DND-41 (cell line): ENCODE measurements around the gene DCTPP1.

ENCODE experiments used
- CTCF ChIP-seq: IDR thresholded peaks from 2 replicates; pipeline ENCODE4 v1.5.1; 2012; ENCODE audit warnings: borderline replicate concordance, low read length, moderate library complexity, mild to moderate bottlenecking; ENCODE audit not compliant: poor library complexity, severe bottlenecking; ENCODE audit errors: extremely low read depth
- EZH2 ChIP-seq: IDR thresholded peaks from 3 replicates; pipeline ENCODE4 v1.6.1; 2012; ENCODE audit warnings: borderline replicate concordance, low read depth, mild to moderate bottlenecking, moderate library complexity, low read length, inconsistent platforms; ENCODE audit not compliant: severe bottlenecking

GRCh38 chr16:30445408-30446202 is 15.8 kb upstream of the DCTPP1 start, which contains the start of gene SEPHS2:
- TF ChIP-seq CTCF (peak; percentile 50), EZH2 (no peak)
